CD8-positive, alpha-beta memory T cell (primary cell): ENCODE data around the gene NPTX2. TPM values are rescaled to one million over a fixed set of nuclear protein-coding genes. Genes with fewer than 3 reads are reported as not detected.

Experiments
- CTCF ChIA-PET: fragments of 350-600 bp; sonication (Branson Sonifier 250); formaldehyde crosslinking; loops from one replicate; lab custom pipeline; 2021; ENCODE audit warnings: antibody characterized with exemption; lab: Charles Lee
- POLR2A ChIA-PET: fragments of 350-600 bp; sonication (Branson Sonifier 250); formaldehyde crosslinking; loops from one replicate; lab custom pipeline; 2021; ENCODE audit warnings: antibody characterized with exemption; lab: Charles Lee
- DNase-seq, 5 donors: peaks; one replicate each; pipeline versions ENCODE4 v3.0.0 to v3.0.0-alpha.2; 2020 to 2022; ENCODE audit warnings: mixed read lengths in 1 of 5
- H3K27ac ChIP-seq: one replicate; pipeline ENCODE4 v1.7.0; 2013; ENCODE audit warnings: low read depth, mild to moderate bottlenecking, low read length, moderate library complexity
- H3K27me3 ChIP-seq: 2 replicates; pipeline ENCODE4 v1.7.0; 2013; ENCODE audit warnings: low read length, mild to moderate bottlenecking; ENCODE audit not compliant: insufficient read depth, poor library complexity, severe bottlenecking
- H3K36me3 ChIP-seq: 2 replicates; pipeline ENCODE4 v1.7.0; 2013; ENCODE audit warnings: mild to moderate bottlenecking, low read length, moderate library complexity; ENCODE audit not compliant: insufficient read depth
- H3K4me1 ChIP-seq: 2 replicates; pipeline ENCODE4 v1.7.0; 2013; ENCODE audit warnings: mild to moderate bottlenecking, low read length, moderate library complexity; ENCODE audit not compliant: insufficient read depth
- H3K4me3 ChIP-seq: 2 replicates; pipeline ENCODE4 v1.7.0; 2013; ENCODE audit warnings: mild to moderate bottlenecking, low read length
- H3K9me3 ChIP-seq: 2 replicates; pipeline ENCODE4 v1.7.0; 2013; ENCODE audit warnings: mild to moderate bottlenecking, low read length
- H3K27ac Mint-ChIP-seq, 8 donors: one replicate each; pipeline ENCODE4 v1.8.0; 2020 to 2021; ENCODE audit warnings: mixed read lengths in 8 of 8, mild to moderate bottlenecking in 6 of 8, inconsistent platforms in 3 of 8, moderate library complexity in 3 of 8
- H3K27me3 Mint-ChIP-seq, 2 donors: one replicate each; pipeline ENCODE4 v1.8.0; 2020 to 2021; ENCODE audit warnings: mixed read lengths in 2 of 2, mild to moderate bottlenecking in 1 of 2, moderate library complexity in 1 of 2
- H3K36me3 Mint-ChIP-seq, 3 donors: one replicate each; pipeline ENCODE4 v1.8.0; 2020 to 2021; ENCODE audit warnings: mixed read lengths in 3 of 3, inconsistent platforms in 1 of 3, mild to moderate bottlenecking in 1 of 3
- H3K4me1 Mint-ChIP-seq, 3 donors: one replicate each; pipeline ENCODE4 v1.8.0; 2020 to 2021; ENCODE audit warnings: mixed read lengths in 3 of 3, inconsistent platforms in 1 of 3, mild to moderate bottlenecking in 1 of 3
- H3K4me3 Mint-ChIP-seq, 7 donors: one replicate each; pipeline ENCODE4 v1.8.0; 2020 to 2021; ENCODE audit warnings: mixed read lengths in 7 of 7, mild to moderate bottlenecking in 6 of 7, moderate library complexity in 4 of 7, inconsistent platforms in 2 of 7
- H3K9me3 Mint-ChIP-seq, 5 donors: one replicate each; pipeline ENCODE4 v1.8.0; 2020 to 2022; ENCODE audit warnings: mixed read lengths in 5 of 5, mild to moderate bottlenecking in 3 of 5, moderate library complexity in 2 of 5, inconsistent platforms in 1 of 5
- polyA plus RNA-seq: library from polyadenylated mRNA; unstranded; fragments of 300-500 nt; fragmentation: Illumina TruSeq; gene quantifications from one replicate; pipeline ENCODE4 v1.2.3, GENCODE V29; 2021
- total RNA-seq, 2 experiments: library from RNA; stranded (reverse); gene quantifications; one replicate each; pipeline ENCODE4 v1.2.3, GENCODE V29; 2021

The NPTX2 gene
- total and polyA plus RNA-seq, 3 experiments from 2014 or later = 0.16 TPM; not detected in 2

- Histone ChIP-seq H3K4me3 (no peak overlapping the region), H3K4me1 (no peaks in the 10 kb centered on the region), H3K9me3 (no peaks in the 10 kb centered on the region), H3K27ac (no peak overlapping the region), H3K27me3 (no peaks in the 10 kb centered on the region), H3K36me3 (no peaks in the 10 kb centered on the region)
- ChIA-PET CTCF (no interaction called here), POLR2A (no interaction called here)
- Mint-ChIP-seq H3K4me1 (no peaks in the 10 kb centered on the region), H3K9me3 (peaks cover 0 to 15% (median 3%) of the 10 kb centered on the region in 5 donors), H3K4me3 (no peak overlapping the region), H3K27ac (no peak overlapping the region), H3K36me3 (no peaks in the 10 kb centered on the region), H3K27me3 (peaks cover 0 to 6% of the 10 kb centered on the region in 2 donors)
- DNase-seq = no peak
Measured at GRCh38 chr7:98662289-98662688, 45.2 kb downstream of the NPTX2 start.

- no peak for DNase-seq
- H3K4me1 ChIP-seq = no peaks in the 10 kb centered on the region
- Mint-ChIP-seq H3K4me3 (no peak overlapping the region), H3K36me3 (no peaks in the 10 kb centered on the region), H3K27ac (no peak overlapping the region), H3K4me1 (no peaks in the 10 kb centered on the region), H3K9me3 (peaks cover 0 to 12% (median 2%) of the 10 kb centered on the region in 5 donors), H3K27me3 (peaks cover 0 to 6% of the 10 kb centered on the region in 2 donors)
- H3K9me3 ChIP-seq = no peaks in the 10 kb centered on the region
- H3K4me3 ChIP-seq = no peak overlapping the region
- H3K27ac ChIP-seq = no peak overlapping the region
- POLR2A ChIA-PET = no interaction called here
- H3K36me3 ChIP-seq = no peaks in the 10 kb centered on the region
- H3K27me3 ChIP-seq = no peaks in the 10 kb centered on the region
- CTCF ChIA-PET = no interaction called here
Measured at GRCh38 chr7:98664882-98665281, 47.8 kb downstream of the NPTX2 start.

- Histone ChIP-seq H3K27me3 (no peaks in the 10 kb centered on the region), H3K4me3 (no peak overlapping the region), H3K27ac (no peak overlapping the region), H3K4me1 (no peaks in the 10 kb centered on the region), H3K9me3 (no peaks in the 10 kb centered on the region), H3K36me3 (no peaks in the 10 kb centered on the region)
- no peak overlapping the region for H3K27ac Mint-ChIP-seq
- peaks cover 0 to 2% of the 10 kb centered on the region in 2 donors for H3K27me3 Mint-ChIP-seq
- ChIA-PET CTCF (no interaction called here), POLR2A (no interaction called here)
- no peaks in the 10 kb centered on the region for H3K4me1 Mint-ChIP-seq
- peaks cover 2 to 11% (median 6%) of the 10 kb centered on the region in 5 donors for H3K9me3 Mint-ChIP-seq
- no peaks in the 10 kb centered on the region for H3K36me3 Mint-ChIP-seq
- no peak overlapping the region for H3K4me3 Mint-ChIP-seq
- no peak for DNase-seq
Measured at GRCh38 chr7:98668255-98668654, 51.2 kb downstream of the NPTX2 start.

GRCh38 chr7:98669329-98670000, 52.4 kb downstream of the NPTX2 start:
- no peaks in the 10 kb centered on the region for H3K4me1 Mint-ChIP-seq
- H3K27ac Mint-ChIP-seq = no peak overlapping the region
- Histone ChIP-seq H3K27ac (no peak overlapping the region), H3K36me3 (no peaks in the 10 kb centered on the region), H3K27me3 (no peaks in the 10 kb centered on the region), H3K4me1 (no peaks in the 10 kb centered on the region), H3K4me3 (no peak overlapping the region), H3K9me3 (no peaks in the 10 kb centered on the region)
- peaks cover 3 to 7% (median 5%) of the 10 kb centered on the region in 5 donors for H3K9me3 Mint-ChIP-seq
- no peak for DNase-seq
- peaks cover 0 to 2% of the 10 kb centered on the region in 2 donors for H3K27me3 Mint-ChIP-seq
- H3K36me3 Mint-ChIP-seq = no peaks in the 10 kb centered on the region
- ChIA-PET POLR2A (no interaction called here), CTCF (no interaction called here)
- no peak overlapping the region for H3K4me3 Mint-ChIP-seq

GRCh38 chr7:98670186-98670585, 53.1 kb downstream of the NPTX2 start:
- no peaks in the 10 kb centered on the region for H3K4me1 Mint-ChIP-seq
- DNase-seq = no peak

GRCh38 chr7:98671733-98672331, 54.7 kb downstream of the NPTX2 start:
- ChIA-PET CTCF (no interaction called here), POLR2A (no interaction called here)
- no peaks in the 10 kb centered on the region for H3K36me3 Mint-ChIP-seq

More at GRCh38 chr7:98670186-98670585, 53.1 kb downstream of the NPTX2 start:
- Histone ChIP-seq H3K36me3 (no peaks in the 10 kb centered on the region), H3K9me3 (no peaks in the 10 kb centered on the region), H3K4me3 (no peak overlapping the region), H3K27me3 (no peaks in the 10 kb centered on the region), H3K4me1 (no peaks in the 10 kb centered on the region), H3K27ac (no peak overlapping the region)
- Mint-ChIP-seq H3K27me3 (no peaks in the 10 kb centered on the region), H3K36me3 (no peaks in the 10 kb centered on the region), H3K27ac (no peak overlapping the region), H3K4me3 (no peak overlapping the region), H3K9me3 (peaks cover 0 to 7% (median 4%) of the 10 kb centered on the region in 5 donors)
- POLR2A ChIA-PET = no interaction called here
- CTCF ChIA-PET = no interaction called here

GRCh38 chr7:98674461-98674860, 57.4 kb downstream of the NPTX2 start:
- no peak overlapping the region for H3K27ac ChIP-seq
- Mint-ChIP-seq H3K27ac (no peak overlapping the region), H3K4me1 (no peaks in the 10 kb centered on the region), H3K4me3 (no peak overlapping the region), H3K27me3 (peaks cover 3 to 8% of the 10 kb centered on the region in 2 donors), H3K36me3 (no peaks in the 10 kb centered on the region), H3K9me3 (peaks cover 2 to 11% (median 10%) of the 10 kb centered on the region in 5 donors)
- no peaks in the 10 kb centered on the region for H3K9me3 ChIP-seq
- H3K36me3 ChIP-seq = no peaks in the 10 kb centered on the region
- DNase-seq = no peak
- POLR2A ChIA-PET = no interaction called here
- no peaks in the 10 kb centered on the region for H3K4me1 ChIP-seq
- no peaks in the 10 kb centered on the region for H3K27me3 ChIP-seq
- CTCF ChIA-PET = no interaction called here
- no peak overlapping the region for H3K4me3 ChIP-seq

More at GRCh38 chr7:98671733-98672331, 54.7 kb downstream of the NPTX2 start:
- H3K27me3 ChIP-seq = no peaks in the 10 kb centered on the region
- H3K4me3 Mint-ChIP-seq = no peak overlapping the region
- no peaks in the 10 kb centered on the region for H3K4me1 Mint-ChIP-seq
- peaks cover 0 to 3% of the 10 kb centered on the region in 2 donors for H3K27me3 Mint-ChIP-seq
- peaks cover 0 to 7% (median 4%) of the 10 kb centered on the region in 5 donors for H3K9me3 Mint-ChIP-seq
- no peaks in the 10 kb centered on the region for H3K36me3 ChIP-seq
- H3K27ac ChIP-seq = no peak overlapping the region
- no peak overlapping the region for H3K4me3 ChIP-seq
- H3K27ac Mint-ChIP-seq = no peak overlapping the region
- H3K4me1 ChIP-seq = no peaks in the 10 kb centered on the region
- no peaks in the 10 kb centered on the region for H3K9me3 ChIP-seq
- no peak for DNase-seq

GRCh38 chr7:98674881-98675280, 57.8 kb downstream of the NPTX2 start:
- Histone ChIP-seq H3K27ac (no peak overlapping the region), H3K4me1 (no peaks in the 10 kb centered on the region), H3K9me3 (no peaks in the 10 kb centered on the region), H3K4me3 (no peak overlapping the region), H3K27me3 (no peaks in the 10 kb centered on the region), H3K36me3 (no peaks in the 10 kb centered on the region)
- ChIA-PET CTCF (no interaction called here), POLR2A (no interaction called here)
- no peak overlapping the region for H3K27ac Mint-ChIP-seq
- H3K9me3 Mint-ChIP-seq = peaks cover 2 to 11% (median 10%) of the 10 kb centered on the region in 5 donors
- H3K4me3 Mint-ChIP-seq = no peak overlapping the region
- DNase-seq = no peak
- H3K36me3 Mint-ChIP-seq = no peaks in the 10 kb centered on the region
- no peaks in the 10 kb centered on the region for H3K4me1 Mint-ChIP-seq
- peaks cover 3 to 8% of the 10 kb centered on the region in 2 donors for H3K27me3 Mint-ChIP-seq
